Calu3 (cell line): ENCODE results near the gene PLEKHM3. TPM values are rescaled to one million over a fixed set of nuclear protein-coding genes. Genes with fewer than 3 reads are reported as not detected.

ENCODE experiments used
- BruUV-seq: library from RNA; stranded (reverse); fragments of 400-500 nt; replicated peaks from 2 replicates; lab custom pipeline; 2021; lab: Mats Ljungman, UMichigan
- CTCF ChIA-PET: fragments of 300-600 bp; sonication (Branson Sonifier 250); formaldehyde crosslinking; loops from one replicate; lab custom pipeline; 2022; ENCODE audit warnings: antibody characterized with exemption; lab: Charles Lee
- DNase-seq: peaks from one replicate; pipeline ENCODE4 v3.0.0; 2022
- H3K27ac Mint-ChIP-seq: one replicate; pipeline ENCODE4 v1.8.0; 2022; ENCODE audit warnings: mixed read lengths; ENCODE audit not compliant: unreplicated experiment
- H3K27me3 Mint-ChIP-seq: one replicate; pipeline ENCODE4 v1.8.0; 2022; ENCODE audit warnings: mixed read lengths; ENCODE audit not compliant: unreplicated experiment
- H3K36me3 Mint-ChIP-seq: one replicate; pipeline ENCODE4 v1.8.0; 2022; ENCODE audit warnings: mild to moderate bottlenecking, moderate library complexity, mixed read lengths; ENCODE audit not compliant: insufficient read depth, unreplicated experiment
- H3K4me1 Mint-ChIP-seq: one replicate; pipeline ENCODE4 v1.8.0; 2022; ENCODE audit warnings: mild to moderate bottlenecking, low read depth, mixed read lengths; ENCODE audit not compliant: unreplicated experiment
- H3K4me3 Mint-ChIP-seq: one replicate; pipeline ENCODE4 v1.8.0; 2022; ENCODE audit warnings: mild to moderate bottlenecking, low read depth, moderate library complexity, mixed read lengths; ENCODE audit not compliant: unreplicated experiment
- H3K9me3 Mint-ChIP-seq: one replicate; pipeline ENCODE4 v1.8.0; 2022; ENCODE audit warnings: low read depth, mixed read lengths; ENCODE audit not compliant: unreplicated experiment
- intact Hi-C: fragments of 100-400 bp; cut with micrococcal nuclease; formaldehyde crosslinking; loops from one replicate; pipeline ENCODE4 v1.10.0; 2022; ENCODE audit not compliant: unreplicated experiment
- total RNA-seq: library from RNA; stranded (reverse); gene quantifications from 2 replicates; pipeline ENCODE4 v1.2.3, GENCODE V29; 2022
- TF ChIP-seq, protein P1 (sequence below): fragments of 200-600 bp; IDR thresholded peaks from one replicate; pipeline ENCODE4 v1.8.0; 2022; ENCODE audit warnings: antibody characterized with exemption; ENCODE audit not compliant: unreplicated experiment

Gene PLEKHM3
- total RNA-seq, 1 experiment from 2014 or later: 8.0 TPM

DNA sequence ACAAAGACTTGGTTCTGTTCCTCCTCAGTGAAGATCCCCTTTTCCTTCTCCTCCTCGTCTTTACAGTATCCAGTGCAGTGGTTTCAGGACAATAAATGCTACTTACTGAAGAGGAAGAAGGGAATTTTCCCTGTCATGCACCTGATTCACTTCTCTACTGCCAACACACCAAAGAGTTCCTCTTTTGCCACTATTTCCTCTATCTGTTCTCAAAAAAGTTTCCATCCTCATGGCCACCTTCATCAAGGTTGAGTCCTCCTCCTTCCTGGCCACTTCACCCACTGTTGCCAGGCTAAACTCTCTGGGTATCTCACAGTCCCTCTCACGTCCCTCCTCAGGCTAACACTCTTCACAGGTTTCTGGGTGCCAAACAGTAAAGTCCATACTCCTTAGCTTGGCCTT is 41.7 kb downstream of the PLEKHM3 start:
- no peak overlapping the region for H3K4me3 Mint-ChIP-seq
- H3K27ac Mint-ChIP-seq: no peak overlapping the region
- no peaks in the 10 kb centered on the region for H3K4me1 Mint-ChIP-seq
- no peaks in the 10 kb centered on the region for H3K27me3 Mint-ChIP-seq
- H3K36me3 Mint-ChIP-seq: no peaks in the 10 kb centered on the region
- H3K9me3 Mint-ChIP-seq: no peaks in the 10 kb centered on the region
- no TSS peak for BruUV-seq
- intact Hi-C loops: no loop called here
- CTCF ChIA-PET: no interaction called here
- DNase-seq: no peak
- TF ChIP-seq, protein P1, sequence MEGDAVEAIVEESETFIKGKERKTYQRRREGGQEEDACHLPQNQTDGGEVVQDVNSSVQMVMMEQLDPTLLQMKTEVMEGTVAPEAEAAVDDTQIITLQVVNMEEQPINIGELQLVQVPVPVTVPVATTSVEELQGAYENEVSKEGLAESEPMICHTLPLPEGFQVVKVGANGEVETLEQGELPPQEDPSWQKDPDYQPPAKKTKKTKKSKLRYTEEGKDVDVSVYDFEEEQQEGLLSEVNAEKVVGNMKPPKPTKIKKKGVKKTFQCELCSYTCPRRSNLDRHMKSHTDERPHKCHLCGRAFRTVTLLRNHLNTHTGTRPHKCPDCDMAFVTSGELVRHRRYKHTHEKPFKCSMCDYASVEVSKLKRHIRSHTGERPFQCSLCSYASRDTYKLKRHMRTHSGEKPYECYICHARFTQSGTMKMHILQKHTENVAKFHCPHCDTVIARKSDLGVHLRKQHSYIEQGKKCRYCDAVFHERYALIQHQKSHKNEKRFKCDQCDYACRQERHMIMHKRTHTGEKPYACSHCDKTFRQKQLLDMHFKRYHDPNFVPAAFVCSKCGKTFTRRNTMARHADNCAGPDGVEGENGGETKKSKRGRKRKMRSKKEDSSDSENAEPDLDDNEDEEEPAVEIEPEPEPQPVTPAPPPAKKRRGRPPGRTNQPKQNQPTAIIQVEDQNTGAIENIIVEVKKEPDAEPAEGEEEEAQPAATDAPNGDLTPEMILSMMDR: no peak

DNA sequence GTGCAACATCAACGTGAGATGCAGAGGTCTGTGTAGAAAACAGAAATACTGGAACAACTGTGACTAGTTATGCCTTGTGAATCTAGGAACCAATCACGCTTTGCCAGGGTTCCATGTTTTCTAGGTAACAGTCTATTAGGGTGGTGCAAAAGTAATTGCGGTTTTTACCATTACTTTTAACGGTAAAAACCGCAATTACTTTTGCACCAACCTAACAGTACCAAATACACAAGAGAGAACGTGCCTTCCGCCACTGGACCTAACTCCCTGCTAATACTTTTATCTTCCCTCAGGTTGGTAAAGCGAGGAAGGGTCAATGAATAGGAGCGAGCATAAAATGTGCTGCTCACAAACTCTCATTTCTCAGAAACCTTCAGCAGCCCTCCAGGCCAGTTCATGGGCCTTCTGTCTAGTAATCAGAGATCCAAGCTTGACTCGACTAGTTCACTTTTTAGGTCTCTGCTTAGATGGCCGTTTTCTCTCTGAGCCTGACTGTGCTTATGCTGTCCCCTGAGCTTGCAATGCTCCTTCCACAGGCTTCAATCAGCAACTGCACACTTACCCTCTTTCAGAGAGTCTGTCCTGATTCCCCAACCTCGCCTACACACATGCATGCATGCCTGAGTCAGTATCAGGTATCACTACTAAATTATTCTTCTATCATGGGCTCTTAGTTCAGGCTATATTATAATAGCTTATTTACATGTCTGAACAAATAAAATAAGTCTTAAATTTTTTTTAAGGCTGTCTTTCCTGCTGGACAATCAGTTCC is 47.0 kb downstream of the PLEKHM3 start:
- H3K27me3 Mint-ChIP-seq: no peaks in the 10 kb centered on the region
- BruUV-seq: no TSS peak
- peaks cover 10% of the 10 kb centered on the region for H3K4me1 Mint-ChIP-seq
- no peaks in the 10 kb centered on the region for H3K36me3 Mint-ChIP-seq
- no peak for DNase-seq
- no peaks in the 10 kb centered on the region for H3K9me3 Mint-ChIP-seq
- no peak overlapping the region for H3K4me3 Mint-ChIP-seq
- TF ChIP-seq, protein P1: no peak
- intact Hi-C loops: no loop called here
- CTCF ChIA-PET: no interaction called here
- H3K27ac Mint-ChIP-seq: no peak overlapping the region

DNA sequence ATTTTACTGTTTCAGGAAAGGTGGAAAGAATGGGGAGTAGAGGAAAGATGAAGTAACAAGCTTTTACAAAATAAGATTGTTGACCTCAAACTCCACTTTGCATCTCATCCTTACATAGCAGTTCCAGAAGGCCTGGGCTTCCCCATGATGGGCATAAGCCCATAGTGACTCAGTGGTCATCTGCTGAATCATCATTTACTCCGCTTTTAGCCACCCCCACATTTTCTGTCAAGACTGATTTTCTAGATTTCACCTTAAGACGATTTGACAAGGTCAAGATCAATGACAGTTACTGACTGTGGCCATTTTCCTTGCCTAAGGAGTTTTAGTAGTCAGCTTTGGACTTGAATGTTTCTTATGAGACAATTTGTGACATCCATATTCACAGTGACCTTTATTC is 49.4 kb downstream of the PLEKHM3 start:
- DNase-seq: no peak
- Mint-ChIP-seq H3K4me3 (no peak overlapping the region), H3K9me3 (no peaks in the 10 kb centered on the region), H3K36me3 (no peaks in the 10 kb centered on the region), H3K4me1 (peaks cover 17% of the 10 kb centered on the region), H3K27ac (no peak overlapping the region), H3K27me3 (no peaks in the 10 kb centered on the region)
- TF ChIP-seq, protein P1: no peak
- CTCF ChIA-PET: no interaction called here
- no TSS peak for BruUV-seq
- intact Hi-C loops: no loop called here

DNA sequence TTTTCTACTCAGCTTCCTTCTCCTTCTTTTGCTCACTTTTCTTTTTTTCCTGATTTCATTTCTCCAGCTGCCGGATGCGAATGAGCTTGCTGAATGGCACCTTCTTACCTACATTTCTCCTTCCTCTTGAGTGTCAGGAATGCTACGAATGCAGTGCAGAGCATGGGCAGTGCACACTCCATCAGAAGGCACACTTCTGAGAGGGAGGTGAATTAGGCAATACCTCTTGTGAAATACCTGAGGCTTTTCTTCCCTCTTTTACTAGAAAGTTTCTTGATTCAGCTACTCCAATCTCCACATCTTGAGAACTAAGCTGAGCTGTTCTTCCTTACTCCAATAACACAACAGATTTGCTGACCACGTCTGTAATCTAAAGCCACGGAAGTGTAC is 51.1 kb downstream of the PLEKHM3 start:
- CTCF ChIA-PET: interaction anchor here (0.6 to 2.4 kb wide), 6 partner anchors 27 to 228 kb away, joined by 3 to 6 read pairs (median 4); no protein-coding TSS in a partner anchor
- no peaks in the 10 kb centered on the region for H3K36me3 Mint-ChIP-seq
- peak; percentile 4 for DNase-seq
- intact Hi-C loops: loop anchor here (5.0 kb wide), 2 partner anchors 127 to 162 kb away; no protein-coding TSS in a partner anchor
- H3K9me3 Mint-ChIP-seq: no peaks in the 10 kb centered on the region
- H3K4me3 Mint-ChIP-seq: no peak overlapping the region
- BruUV-seq: no TSS peak
- TF ChIP-seq, protein P1: no peak
- no peaks in the 10 kb centered on the region for H3K27me3 Mint-ChIP-seq
- H3K27ac Mint-ChIP-seq: no peak overlapping the region
- H3K4me1 Mint-ChIP-seq: peaks cover 30% of the 10 kb centered on the region
